ENCODE results near the gene CFAP58. TPM values are rescaled to one million over a fixed set of nuclear protein-coding genes. Genes with fewer than 3 reads are reported as not detected.

CFAP58 gene
- total and polyA plus RNA-seq, 3 experiments from 2014 or later: 0.07 TPM; not detected in 2

DNA sequence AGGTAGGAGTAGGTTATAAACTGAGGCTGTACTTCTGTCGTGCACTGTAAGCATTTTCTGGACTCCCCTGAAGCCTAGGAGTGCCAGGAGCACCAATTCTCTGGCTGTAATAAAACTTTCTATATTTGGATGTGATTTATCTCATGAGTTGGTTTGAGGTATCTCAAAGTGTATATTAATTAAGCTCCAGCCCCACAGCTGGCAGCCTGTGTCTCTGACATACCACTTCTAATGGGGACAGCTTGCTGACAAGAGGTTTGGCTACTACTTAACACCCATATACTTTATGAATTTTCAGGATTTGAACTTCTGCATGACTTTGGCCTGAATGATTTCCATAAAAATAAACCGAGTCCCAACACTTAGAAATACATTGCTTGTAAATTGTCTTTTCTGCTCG lies 35.2 kb downstream of the CFAP58 start:
- Mint-ChIP-seq H3K9me3 (peaks cover 0 to 3% (median 0%) of the 10 kb centered on the region in 5 donors), H3K27ac (peak overlapping the region in 2 of 8 donors; percentile 39 to 80), H3K4me1 (peaks cover 16 to 35% (median 21%) of the 10 kb centered on the region in 3 donors), H3K27me3 (peaks cover 8 to 23% of the 10 kb centered on the region in 2 donors), H3K36me3 (peaks cover 0 to 6% (median 0%) of the 10 kb centered on the region in 3 donors), H3K4me3 (peak overlapping the region in 2 of 7 donors; percentile 0 to 33)
- Histone ChIP-seq H3K27ac (ENCODE audit: low read depth, low read length) (no peak overlapping the region), H3K9me3 (ENCODE audit: low read length) (no peaks in the 10 kb centered on the region), H3K4me3 (ENCODE audit: low read length) (no peak overlapping the region), H3K36me3 (ENCODE audit: insufficient read depth, low read length) (no peaks in the 10 kb centered on the region), H3K4me1 (ENCODE audit: insufficient read depth, low read length) (peaks cover 11% of the 10 kb centered on the region), H3K27me3 (ENCODE audit: insufficient read depth, low read length, poor library complexity, severe bottlenecking) (no peaks in the 10 kb centered on the region)
- no peak for DNase-seq
- ChIA-PET CTCF (no interaction called here), POLR2A (no interaction called here)

DNA sequence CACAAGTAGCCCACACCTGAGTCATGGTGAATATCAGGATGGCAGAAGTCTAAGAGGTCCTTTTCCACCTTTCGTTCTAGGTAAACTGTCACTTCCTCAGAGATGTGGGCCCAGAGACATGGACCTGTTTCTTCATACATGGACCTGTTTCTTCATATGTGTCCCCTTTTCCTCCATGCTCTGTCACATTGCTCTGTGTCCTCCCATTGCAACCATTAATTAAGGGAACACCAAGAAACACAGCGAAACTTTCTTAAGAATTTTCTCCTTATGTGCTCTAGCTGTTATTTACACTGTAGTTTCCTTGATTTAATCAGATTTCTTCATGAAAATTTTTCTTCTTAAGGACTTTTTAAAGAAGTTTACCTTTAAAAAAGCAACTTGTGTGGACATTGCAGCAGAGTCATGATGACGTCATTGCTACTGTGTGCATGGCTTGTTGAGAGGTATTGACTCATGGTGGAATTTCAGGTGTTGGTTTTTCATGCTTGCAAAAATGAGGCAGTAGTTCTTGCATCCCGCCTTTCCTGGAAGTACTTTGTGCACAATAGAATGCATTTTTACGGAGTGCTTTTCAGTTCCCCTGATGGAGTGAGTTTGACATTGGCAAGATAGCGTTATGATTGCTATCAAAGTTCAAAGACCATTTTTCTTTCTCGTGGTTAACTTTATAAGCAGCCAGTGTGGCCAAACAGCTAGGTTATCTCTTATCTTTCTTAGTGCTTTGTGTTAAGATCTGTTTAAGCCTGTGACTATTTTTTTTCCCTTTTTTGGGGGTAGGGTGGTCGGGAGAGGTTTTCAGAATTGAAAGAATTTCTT lies 37.7 kb downstream of the CFAP58 start:
- Histone ChIP-seq H3K4me3 (ENCODE audit: low read length) (no peak overlapping the region), H3K4me1 (ENCODE audit: insufficient read depth, low read length) (peaks cover 11% of the 10 kb centered on the region), H3K27me3 (ENCODE audit: insufficient read depth, low read length, poor library complexity, severe bottlenecking) (no peaks in the 10 kb centered on the region), H3K9me3 (ENCODE audit: low read length) (no peaks in the 10 kb centered on the region), H3K27ac (ENCODE audit: low read depth, low read length) (no peak overlapping the region), H3K36me3 (ENCODE audit: insufficient read depth, low read length) (no peaks in the 10 kb centered on the region)
- Mint-ChIP-seq H3K27ac (peak overlapping the region in 1 of 8 donors; percentile 44), H3K4me3 (peak overlapping the region in 2 of 7 donors; percentile 3 to 4), H3K9me3 (no peaks in the 10 kb centered on the region), H3K4me1 (peaks cover 16 to 39% (median 21%) of the 10 kb centered on the region in 3 donors), H3K27me3 (peaks cover 7 to 29% of the 10 kb centered on the region in 2 donors), H3K36me3 (no peaks in the 10 kb centered on the region)
- DNase-seq: no peak
- POLR2A ChIA-PET: interaction anchor here (0.8 kb wide), 1 partner anchor 26 kb away, joined by 3 read pairs; no protein-coding TSS in a partner anchor
- CTCF ChIA-PET: interaction anchor here (0.7 kb wide), 1 partner anchor 8 kb away, joined by 3 read pairs; no protein-coding TSS in a partner anchor

DNA sequence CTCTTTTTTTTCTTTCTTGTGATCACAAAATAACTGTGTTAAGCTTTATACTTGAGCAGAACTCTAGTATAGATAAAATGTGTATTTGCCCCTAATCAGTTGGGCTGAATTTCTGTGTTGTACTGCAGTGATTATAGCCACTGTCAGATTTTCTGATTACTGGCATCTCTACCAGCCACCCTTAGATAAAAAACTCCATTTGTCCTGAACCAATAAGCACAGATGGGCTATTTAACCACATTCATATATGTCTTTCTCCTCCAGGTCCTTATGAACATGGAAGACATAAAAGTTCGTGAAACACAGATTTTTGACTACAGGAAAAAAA lies 38.3 kb downstream of the CFAP58 start:
- Mint-ChIP-seq H3K27me3 (peaks cover 7 to 30% of the 10 kb centered on the region in 2 donors), H3K36me3 (no peaks in the 10 kb centered on the region), H3K4me1 (peaks cover 16 to 42% (median 21%) of the 10 kb centered on the region in 3 donors), H3K27ac (peak overlapping the region in 1 of 8 donors; percentile 44), H3K9me3 (no peaks in the 10 kb centered on the region), H3K4me3 (peak overlapping the region in 2 of 7 donors; percentile 3 to 4)
- POLR2A ChIA-PET: interaction anchor here (0.8 kb wide), 1 partner anchor 26 kb away, joined by 3 read pairs; no protein-coding TSS in a partner anchor
- Histone ChIP-seq H3K27ac (ENCODE audit: low read depth, low read length) (no peak overlapping the region), H3K27me3 (ENCODE audit: insufficient read depth, low read length, poor library complexity, severe bottlenecking) (no peaks in the 10 kb centered on the region), H3K36me3 (ENCODE audit: insufficient read depth, low read length) (no peaks in the 10 kb centered on the region), H3K4me3 (ENCODE audit: low read length) (no peak overlapping the region), H3K4me1 (ENCODE audit: insufficient read depth, low read length) (peaks cover 11% of the 10 kb centered on the region), H3K9me3 (ENCODE audit: low read length) (no peaks in the 10 kb centered on the region)
- CTCF ChIA-PET: interaction anchor here (0.7 kb wide), 1 partner anchor 9 kb away, joined by 3 read pairs; no protein-coding TSS in a partner anchor
- DNase-seq: no peak

DNA sequence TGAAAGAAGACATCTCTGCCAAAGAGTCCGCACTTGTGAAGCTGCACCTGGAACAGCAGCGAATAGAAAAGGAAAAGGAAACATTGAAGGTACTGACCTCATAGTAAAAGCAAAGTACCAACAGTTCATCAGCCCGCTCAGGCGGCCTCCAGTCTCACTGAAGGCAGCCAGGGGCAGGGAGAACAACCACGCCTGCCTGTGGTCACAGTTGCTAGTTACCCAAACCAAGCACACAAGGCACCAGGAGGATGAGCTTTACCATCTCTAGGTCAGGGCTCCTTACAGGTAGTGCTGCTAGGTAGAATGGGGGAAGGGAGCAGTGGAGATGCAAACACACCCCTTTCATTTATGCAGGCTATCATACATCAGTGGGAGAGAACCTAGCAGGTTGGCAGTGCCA lies 39.8 kb downstream of the CFAP58 start:
- no peaks in the 10 kb centered on the region for H3K36me3 ChIP-seq (ENCODE audit: insufficient read depth, low read length)
- H3K27me3 ChIP-seq (ENCODE audit: insufficient read depth, low read length, poor library complexity, severe bottlenecking): no peaks in the 10 kb centered on the region
- Mint-ChIP-seq H3K27me3 (peaks cover 7 to 44% of the 10 kb centered on the region in 2 donors), H3K27ac (peak overlapping the region in 4 of 8 donors; percentile 37 to 69 (median 51)), H3K36me3 (no peaks in the 10 kb centered on the region), H3K4me1 (peaks cover 6 to 34% (median 9%) of the 10 kb centered on the region in 3 donors), H3K9me3 (no peaks in the 10 kb centered on the region), H3K4me3 (no peak overlapping the region)
- DNase-seq: no peak
- POLR2A ChIA-PET: no interaction called here
- CTCF ChIA-PET: no interaction called here
- H3K9me3 ChIP-seq (ENCODE audit: low read length): no peaks in the 10 kb centered on the region
- no peak overlapping the region for H3K4me3 ChIP-seq (ENCODE audit: low read length)
- H3K27ac ChIP-seq (ENCODE audit: low read depth, low read length): no peak overlapping the region
- no peaks in the 10 kb centered on the region for H3K4me1 ChIP-seq (ENCODE audit: insufficient read depth, low read length)

DNA sequence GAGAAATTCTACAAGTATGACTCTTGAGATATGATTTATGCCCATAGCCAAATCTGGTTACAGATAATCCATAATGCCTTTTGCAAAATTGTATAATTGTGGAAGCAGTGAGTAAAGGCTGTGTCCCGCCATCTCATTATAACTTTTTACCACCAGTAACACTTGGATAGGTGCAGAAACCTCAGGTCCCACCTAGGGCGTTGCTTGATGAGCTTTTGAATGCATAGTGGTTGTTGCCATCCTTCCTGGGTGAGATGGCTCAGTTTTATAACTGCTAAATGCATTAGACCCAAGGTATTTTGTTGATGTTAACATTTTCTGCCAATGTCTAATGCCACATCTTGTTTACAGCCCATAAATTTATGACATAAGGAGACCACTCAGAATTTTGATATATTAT lies 42.9 kb downstream of the CFAP58 start:
- Histone ChIP-seq H3K9me3 (ENCODE audit: low read length) (no peaks in the 10 kb centered on the region), H3K4me3 (ENCODE audit: low read length) (no peak overlapping the region), H3K27ac (ENCODE audit: low read depth, low read length) (no peak overlapping the region), H3K27me3 (ENCODE audit: insufficient read depth, low read length, poor library complexity, severe bottlenecking) (no peaks in the 10 kb centered on the region), H3K4me1 (ENCODE audit: insufficient read depth, low read length) (no peaks in the 10 kb centered on the region), H3K36me3 (ENCODE audit: insufficient read depth, low read length) (no peaks in the 10 kb centered on the region)
- Mint-ChIP-seq H3K36me3 (no peaks in the 10 kb centered on the region), H3K27ac (peak overlapping the region in 3 of 8 donors; percentile 19 to 84 (median 58)), H3K4me1 (peaks cover 4 to 22% (median 5%) of the 10 kb centered on the region in 3 donors), H3K4me3 (peak overlapping the region in 1 of 7 donors; percentile 10), H3K27me3 (peaks cover 3 to 59% of the 10 kb centered on the region in 2 donors), H3K9me3 (no peaks in the 10 kb centered on the region)
- POLR2A ChIA-PET: no interaction called here
- no peak for DNase-seq
- CTCF ChIA-PET: interaction anchor here (1.4 kb wide), 1 partner anchor 90 kb away, joined by 3 read pairs; no protein-coding TSS in a partner anchor

DNA sequence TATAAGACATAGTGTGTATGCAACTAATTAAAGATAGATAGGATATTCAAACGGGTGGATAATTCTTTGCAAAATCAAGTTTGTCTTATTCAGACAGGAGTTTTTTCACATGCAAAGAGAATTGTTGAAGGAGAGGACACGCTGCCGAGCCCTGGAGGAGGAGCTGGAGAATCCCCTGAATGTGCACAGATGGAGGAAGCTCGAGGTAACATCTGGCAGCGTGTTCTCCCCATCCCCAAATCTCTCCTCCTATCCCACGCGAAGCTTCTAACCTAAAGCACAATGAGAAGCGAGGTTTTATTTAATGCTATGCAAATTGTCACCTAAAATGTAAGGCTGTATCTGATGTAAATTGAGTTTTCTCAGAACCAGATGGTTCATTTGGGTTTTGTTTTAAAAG lies 50.0 kb downstream of the CFAP58 start:
- no peaks in the 10 kb centered on the region for H3K4me1 ChIP-seq (ENCODE audit: insufficient read depth, low read length)
- no peaks in the 10 kb centered on the region for H3K9me3 ChIP-seq (ENCODE audit: low read length)
- POLR2A ChIA-PET: no interaction called here
- H3K4me3 ChIP-seq (ENCODE audit: low read length): no peak overlapping the region
- H3K27me3 ChIP-seq (ENCODE audit: insufficient read depth, low read length, poor library complexity, severe bottlenecking): no peaks in the 10 kb centered on the region
- H3K36me3 ChIP-seq (ENCODE audit: insufficient read depth, low read length): no peaks in the 10 kb centered on the region
- no peak overlapping the region for H3K27ac ChIP-seq (ENCODE audit: low read depth, low read length)
- H3K36me3 Mint-ChIP-seq: no peaks in the 10 kb centered on the region
- no peak overlapping the region for H3K27ac Mint-ChIP-seq
- CTCF ChIA-PET: no interaction called here
- no peaks in the 10 kb centered on the region for H3K9me3 Mint-ChIP-seq
- peaks cover 0 to 6% (median 2%) of the 10 kb centered on the region in 3 donors for H3K4me1 Mint-ChIP-seq
- H3K4me3 Mint-ChIP-seq: no peak overlapping the region
- no peak for DNase-seq
- H3K27me3 Mint-ChIP-seq: peaks cover 0 to 44% of the 10 kb centered on the region in 2 donors

DNA sequence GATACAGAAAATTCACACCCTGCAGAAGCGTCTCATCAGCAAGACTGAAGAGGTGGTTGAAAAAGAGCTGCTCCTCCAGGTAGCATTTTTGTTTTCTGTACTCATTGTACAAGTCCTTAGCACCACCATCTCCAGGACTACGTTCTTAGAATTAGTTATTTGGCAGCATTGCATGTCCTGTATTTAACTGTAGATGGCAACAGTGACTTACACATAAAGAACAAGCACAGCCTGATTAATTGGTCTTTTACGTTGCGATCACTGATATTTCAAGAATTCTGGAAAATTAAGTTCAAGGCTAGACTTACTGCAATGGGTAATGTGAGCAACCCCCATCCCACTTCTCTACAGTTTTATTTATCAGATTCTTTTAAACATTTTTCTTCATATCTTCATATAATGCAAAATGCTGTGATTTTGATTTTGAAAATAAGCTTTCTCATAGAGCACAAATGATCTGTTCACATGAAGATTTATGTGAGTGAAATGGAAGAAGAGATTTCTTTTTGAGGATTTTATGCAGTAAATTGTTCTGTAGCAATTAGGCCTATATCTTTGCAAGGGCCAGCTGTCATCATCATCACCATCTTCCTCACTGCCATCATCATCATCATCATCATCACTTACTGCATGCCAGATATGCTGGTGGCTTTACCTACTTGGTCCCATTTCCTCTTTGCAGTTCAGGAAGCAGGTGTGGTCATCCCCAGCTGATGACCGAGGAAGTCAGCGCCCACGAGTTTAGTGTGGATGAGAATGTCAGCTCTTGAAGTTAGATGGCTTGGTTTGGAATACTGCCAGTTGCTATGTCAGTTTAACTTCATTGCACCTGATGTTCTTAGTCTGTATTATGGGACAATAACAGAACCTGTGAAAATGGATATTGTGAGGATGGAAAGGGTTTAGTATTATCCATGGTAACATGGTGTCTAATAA lies 53.4 kb downstream of the CFAP58 start:
- ChIA-PET CTCF (no interaction called here), POLR2A (no interaction called here)
- Mint-ChIP-seq H3K9me3 (no peaks in the 10 kb centered on the region), H3K36me3 (no peaks in the 10 kb centered on the region), H3K4me1 (peaks cover 0 to 6% (median 2%) of the 10 kb centered on the region in 3 donors), H3K27me3 (peaks cover 7 to 30% of the 10 kb centered on the region in 2 donors), H3K27ac (peak overlapping the region in 1 of 8 donors; percentile 23), H3K4me3 (no peak overlapping the region)
- no peaks in the 10 kb centered on the region for H3K27me3 ChIP-seq (ENCODE audit: insufficient read depth, low read length, poor library complexity, severe bottlenecking)
- no peaks in the 10 kb centered on the region for H3K36me3 ChIP-seq (ENCODE audit: insufficient read depth, low read length)
- H3K4me1 ChIP-seq (ENCODE audit: insufficient read depth, low read length): no peaks in the 10 kb centered on the region
- H3K9me3 ChIP-seq (ENCODE audit: low read length): no peaks in the 10 kb centered on the region
- no peak overlapping the region for H3K27ac ChIP-seq (ENCODE audit: low read depth, low read length)
- DNase-seq: no peak
- no peak overlapping the region for H3K4me3 ChIP-seq (ENCODE audit: low read length)
